ENCODE data around the gene MGME1. TPM values are rescaled to one million over a fixed set of nuclear protein-coding genes. Genes with fewer than 3 reads are reported as not detected.

MGME1 gene
- total and polyA plus RNA-seq, 2 of the 13 experiments (the other 11 are each of a cell fraction or from before 2014, with no cell fraction given): 36.7 to 66.6 TPM

DNA sequence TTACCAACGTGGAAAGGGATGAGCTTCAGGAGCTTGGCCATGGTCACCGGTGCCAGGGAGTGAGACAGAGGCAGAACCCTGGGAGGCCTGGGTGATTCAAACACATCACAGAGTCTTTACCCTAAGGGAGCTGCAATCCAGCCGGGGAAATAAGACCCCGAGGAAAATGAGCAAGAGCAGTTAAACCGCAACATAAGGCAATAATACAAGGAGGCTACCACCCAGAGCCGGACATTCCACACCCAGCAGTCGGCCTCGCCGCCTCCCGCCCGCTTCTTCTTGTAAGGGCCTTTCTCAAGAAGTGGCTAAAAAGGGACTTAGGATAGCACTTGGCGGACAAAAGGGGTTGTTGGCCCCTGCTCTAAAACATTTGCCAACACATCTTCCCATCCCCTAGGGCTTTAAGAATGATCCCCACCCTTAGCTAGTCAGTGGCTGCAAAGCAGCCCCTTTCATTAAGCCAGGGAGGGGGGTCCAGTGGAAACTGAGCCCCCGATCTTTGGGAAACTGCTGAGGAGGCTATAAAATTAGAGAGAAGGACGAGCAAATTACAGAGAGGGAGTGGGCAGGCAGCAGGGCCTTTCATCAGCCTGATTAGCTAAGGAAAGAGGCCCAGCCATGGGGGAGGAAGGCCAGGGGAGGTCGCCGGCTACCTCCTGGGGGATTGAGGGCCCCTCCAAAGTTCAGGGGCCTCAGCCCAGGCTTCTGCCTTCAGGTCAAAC lies 34.5 kb upstream of the MGME1 start (continued):
- no peak for TF ChIP-seq PATZ1 (CRISPR knock-in tag; IDR thresholded peaks at IDR 0.05)
- TF ChIP-seq, protein P1, sequence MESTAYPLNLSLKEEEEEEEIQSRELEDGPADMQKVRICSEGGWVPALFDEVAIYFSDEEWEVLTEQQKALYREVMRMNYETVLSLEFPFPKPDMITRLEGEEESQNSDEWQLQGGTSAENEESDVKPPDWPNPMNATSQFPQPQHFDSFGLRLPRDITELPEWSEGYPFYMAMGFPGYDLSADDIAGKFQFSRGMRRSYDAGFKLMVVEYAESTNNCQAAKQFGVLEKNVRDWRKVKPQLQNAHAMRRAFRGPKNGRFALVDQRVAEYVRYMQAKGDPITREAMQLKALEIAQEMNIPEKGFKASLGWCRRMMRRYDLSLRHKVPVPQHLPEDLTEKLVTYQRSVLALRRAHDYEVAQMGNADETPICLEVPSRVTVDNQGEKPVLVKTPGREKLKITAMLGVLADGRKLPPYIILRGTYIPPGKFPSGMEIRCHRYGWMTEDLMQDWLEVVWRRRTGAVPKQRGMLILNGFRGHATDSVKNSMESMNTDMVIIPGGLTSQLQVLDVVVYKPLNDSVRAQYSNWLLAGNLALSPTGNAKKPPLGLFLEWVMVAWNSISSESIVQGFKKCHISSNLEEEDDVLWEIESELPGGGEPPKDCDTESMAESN (CRISPR knock-in tag; conservative IDR thresholded peaks at IDR 0.05): 0 out of 2 replicates have a peak, but pooled peaks have one; percentile 21
- TF ChIP-seq, protein P2, sequence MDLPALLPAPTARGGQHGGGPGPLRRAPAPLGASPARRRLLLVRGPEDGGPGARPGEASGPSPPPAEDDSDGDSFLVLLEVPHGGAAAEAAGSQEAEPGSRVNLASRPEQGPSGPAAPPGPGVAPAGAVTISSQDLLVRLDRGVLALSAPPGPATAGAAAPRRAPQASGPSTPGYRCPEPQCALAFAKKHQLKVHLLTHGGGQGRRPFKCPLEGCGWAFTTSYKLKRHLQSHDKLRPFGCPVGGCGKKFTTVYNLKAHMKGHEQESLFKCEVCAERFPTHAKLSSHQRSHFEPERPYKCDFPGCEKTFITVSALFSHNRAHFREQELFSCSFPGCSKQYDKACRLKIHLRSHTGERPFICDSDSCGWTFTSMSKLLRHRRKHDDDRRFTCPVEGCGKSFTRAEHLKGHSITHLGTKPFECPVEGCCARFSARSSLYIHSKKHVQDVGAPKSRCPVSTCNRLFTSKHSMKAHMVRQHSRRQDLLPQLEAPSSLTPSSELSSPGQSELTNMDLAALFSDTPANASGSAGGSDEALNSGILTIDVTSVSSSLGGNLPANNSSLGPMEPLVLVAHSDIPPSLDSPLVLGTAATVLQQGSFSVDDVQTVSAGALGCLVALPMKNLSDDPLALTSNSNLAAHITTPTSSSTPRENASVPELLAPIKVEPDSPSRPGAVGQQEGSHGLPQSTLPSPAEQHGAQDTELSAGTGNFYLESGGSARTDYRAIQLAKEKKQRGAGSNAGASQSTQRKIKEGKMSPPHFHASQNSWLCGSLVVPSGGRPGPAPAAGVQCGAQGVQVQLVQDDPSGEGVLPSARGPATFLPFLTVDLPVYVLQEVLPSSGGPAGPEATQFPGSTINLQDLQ (CRISPR knock-in tag; IDR thresholded peaks at IDR 0.05): 0 out of 2 replicates have a peak, but pooled peaks have one; percentile 33
- TF ChIP-seq, protein P3, sequence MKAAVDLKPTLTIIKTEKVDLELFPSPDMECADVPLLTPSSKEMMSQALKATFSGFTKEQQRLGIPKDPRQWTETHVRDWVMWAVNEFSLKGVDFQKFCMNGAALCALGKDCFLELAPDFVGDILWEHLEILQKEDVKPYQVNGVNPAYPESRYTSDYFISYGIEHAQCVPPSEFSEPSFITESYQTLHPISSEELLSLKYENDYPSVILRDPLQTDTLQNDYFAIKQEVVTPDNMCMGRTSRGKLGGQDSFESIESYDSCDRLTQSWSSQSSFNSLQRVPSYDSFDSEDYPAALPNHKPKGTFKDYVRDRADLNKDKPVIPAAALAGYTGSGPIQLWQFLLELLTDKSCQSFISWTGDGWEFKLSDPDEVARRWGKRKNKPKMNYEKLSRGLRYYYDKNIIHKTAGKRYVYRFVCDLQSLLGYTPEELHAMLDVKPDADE (CRISPR knock-in tag; IDR thresholded peaks at IDR 0.05): no peak
- TF ChIP-seq RORA (CRISPR knock-in tag; IDR thresholded peaks at IDR 0.05): 0 out of 2 replicates have a peak, but pooled peaks have one; percentile 40
- no peak for TF ChIP-seq U2AF1 (optimal IDR thresholded peaks at IDR 0.05; ENCODE audit: low read depth, low read length)
- TF ChIP-seq IRF2 (CRISPR knock-in tag; IDR thresholded peaks at IDR 0.05): 0 out of 2 replicates have a peak, but pooled peaks have one; percentile 15
- no peak for TF ChIP-seq ZNF652 (CRISPR knock-in tag; IDR thresholded peaks at IDR 0.05; ENCODE audit: borderline replicate concordance, low read depth)
- TF ChIP-seq, protein P4, sequence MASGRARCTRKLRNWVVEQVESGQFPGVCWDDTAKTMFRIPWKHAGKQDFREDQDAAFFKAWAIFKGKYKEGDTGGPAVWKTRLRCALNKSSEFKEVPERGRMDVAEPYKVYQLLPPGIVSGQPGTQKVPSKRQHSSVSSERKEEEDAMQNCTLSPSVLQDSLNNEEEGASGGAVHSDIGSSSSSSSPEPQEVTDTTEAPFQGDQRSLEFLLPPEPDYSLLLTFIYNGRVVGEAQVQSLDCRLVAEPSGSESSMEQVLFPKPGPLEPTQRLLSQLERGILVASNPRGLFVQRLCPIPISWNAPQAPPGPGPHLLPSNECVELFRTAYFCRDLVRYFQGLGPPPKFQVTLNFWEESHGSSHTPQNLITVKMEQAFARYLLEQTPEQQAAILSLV (CRISPR knock-in tag; IDR thresholded peaks at IDR 0.05; ENCODE audit: borderline replicate concordance): no peak

All from HepG2 (cell line).